Fibroblast of the conjunctiva (primary cell): ENCODE results near the gene UTP20.

Experiments used
- DNase-seq: peaks from one replicate; pipeline ENCODE4 v3.0.0-alpha.2; 2010; ENCODE audit warnings: low read depth

UTP20 gene

DNA sequence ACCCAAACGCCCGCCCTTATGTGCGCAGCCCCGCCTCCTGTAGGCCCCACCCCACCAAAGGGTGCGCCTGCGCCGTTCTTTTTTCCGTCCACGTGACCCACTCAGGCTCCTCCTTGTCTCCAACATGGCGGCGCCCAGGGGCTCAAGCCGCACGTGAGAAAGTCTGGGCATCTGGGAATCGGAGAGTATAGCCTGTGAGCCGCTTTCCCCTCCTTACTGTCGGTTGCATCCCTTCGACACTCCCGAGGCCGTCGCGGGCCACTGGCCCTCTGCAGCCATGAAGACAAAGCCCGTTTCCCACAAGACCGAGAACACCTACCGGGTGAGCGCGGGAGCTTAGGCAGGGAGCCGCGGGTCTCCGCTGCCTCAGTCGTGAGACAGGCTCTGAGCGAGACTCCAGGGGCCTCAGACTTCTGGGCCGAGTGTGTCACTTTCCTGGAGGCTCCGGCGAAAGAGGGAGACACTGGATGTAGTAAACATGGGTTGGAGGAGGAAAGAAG, at the start of gene UTP20:
TSS of gene UTP20 (plus strand) at position 100 of the 500 bp plus-strand sequence. CDS start at position 278, 178 bp downstream.
- peak; percentile 71 for DNase-seq

DNA sequence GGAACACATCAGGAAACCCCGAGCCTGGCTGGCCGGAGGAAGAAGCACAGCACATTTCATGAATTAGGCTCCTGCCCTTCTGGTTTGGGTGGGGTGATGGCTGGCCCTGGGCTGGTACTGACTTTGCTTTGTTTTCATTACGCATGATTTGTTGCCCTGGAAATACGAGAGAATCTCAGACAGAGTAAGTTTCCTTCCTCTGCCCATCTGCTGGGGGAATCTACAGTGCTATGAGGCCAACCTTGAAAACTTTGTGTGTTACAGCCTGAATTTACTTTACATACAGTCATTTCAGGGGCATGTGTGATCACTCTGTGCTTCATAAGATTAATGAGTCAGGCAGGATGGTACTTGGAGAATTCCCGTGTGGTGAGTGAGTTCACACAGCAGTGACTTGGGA, 49.4 kb upstream of the UTP20 start:
- DNase-seq: no peak

DNA sequence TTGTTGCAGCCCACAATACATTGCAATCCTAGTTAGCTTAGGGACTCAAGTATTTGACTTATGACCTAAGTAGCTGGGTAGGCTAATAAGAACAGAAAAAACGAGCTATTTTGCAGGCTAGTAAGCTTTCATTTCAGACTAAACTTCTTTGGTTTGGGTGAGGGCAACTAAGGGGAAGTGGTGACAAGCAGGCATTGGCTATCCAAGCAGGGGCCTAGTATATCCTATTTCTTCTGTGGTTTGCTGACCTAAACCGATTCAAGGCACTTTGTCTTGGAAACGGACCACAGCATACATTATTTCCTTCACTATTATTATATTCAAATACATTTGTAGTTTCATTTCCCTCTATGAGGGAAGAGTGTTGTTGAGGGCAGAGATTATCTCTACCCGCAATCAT, 48.3 kb upstream of the UTP20 start:
- DNase-seq: no peak

DNA sequence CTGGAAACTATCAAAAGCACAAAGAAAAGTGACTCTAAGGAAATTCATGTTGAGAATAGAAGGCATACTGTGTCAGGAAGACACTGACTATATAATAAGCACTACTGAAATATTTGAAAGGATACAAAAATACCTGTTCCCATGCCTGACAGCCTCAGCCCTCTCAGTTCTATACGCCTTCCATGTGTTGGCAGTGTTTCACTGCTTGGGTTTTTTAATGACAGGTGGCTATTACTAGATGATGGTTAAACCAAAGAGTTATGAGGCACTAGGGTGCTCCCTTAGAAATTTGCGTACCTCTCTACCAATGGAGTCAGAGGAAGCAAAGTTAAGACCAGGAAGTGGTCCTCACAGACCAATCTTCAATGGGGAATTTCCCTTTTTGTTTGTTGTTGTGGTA, 44.2 kb upstream of the UTP20 start:
- no peak for DNase-seq

DNA sequence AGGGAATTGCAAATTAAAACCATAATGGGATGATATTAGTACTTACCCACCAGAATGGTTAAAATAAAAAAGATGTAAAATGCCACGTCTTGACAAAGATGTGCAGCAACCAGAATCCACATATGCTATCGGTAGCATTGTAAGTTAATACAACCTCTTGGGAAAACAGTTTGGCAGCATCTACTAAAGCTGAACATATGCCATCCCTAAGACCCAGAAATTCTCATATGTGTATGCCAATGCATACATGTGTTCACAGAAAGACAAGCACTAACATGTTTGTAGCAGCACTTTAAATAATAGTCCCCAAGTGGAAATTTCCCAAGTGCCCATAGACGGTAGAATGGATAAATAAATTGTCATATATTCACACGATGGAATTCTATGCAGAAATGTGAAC, 41.6 kb upstream of the UTP20 start:
- no peak for DNase-seq

DNA sequence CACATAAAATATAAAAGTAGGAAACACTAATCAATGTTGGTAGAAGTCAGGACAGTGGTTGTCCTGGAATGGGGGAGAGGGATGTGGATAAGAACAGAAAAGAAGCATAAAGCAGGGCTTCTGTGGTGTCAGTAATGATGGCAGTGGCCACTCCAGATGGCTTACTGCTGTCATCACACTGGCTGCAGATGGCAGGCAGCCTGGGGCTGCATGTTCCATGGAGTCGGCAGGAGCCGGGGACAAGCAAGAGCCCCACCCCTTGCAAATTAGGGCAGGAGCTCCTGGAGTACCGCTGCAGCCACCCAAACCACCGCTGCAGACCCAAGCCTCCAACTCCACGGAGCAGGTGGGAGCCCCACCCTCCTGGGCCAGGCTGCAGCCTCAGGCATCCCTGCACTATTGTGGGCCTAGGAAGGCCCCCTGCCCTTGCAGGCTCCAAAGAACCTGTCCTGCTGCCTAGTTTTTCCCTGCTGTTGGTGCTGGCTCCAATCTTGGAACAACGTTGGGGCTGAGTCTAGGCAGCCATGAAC, 41.0 kb upstream of the UTP20 start:
- DNase-seq: no peak

DNA sequence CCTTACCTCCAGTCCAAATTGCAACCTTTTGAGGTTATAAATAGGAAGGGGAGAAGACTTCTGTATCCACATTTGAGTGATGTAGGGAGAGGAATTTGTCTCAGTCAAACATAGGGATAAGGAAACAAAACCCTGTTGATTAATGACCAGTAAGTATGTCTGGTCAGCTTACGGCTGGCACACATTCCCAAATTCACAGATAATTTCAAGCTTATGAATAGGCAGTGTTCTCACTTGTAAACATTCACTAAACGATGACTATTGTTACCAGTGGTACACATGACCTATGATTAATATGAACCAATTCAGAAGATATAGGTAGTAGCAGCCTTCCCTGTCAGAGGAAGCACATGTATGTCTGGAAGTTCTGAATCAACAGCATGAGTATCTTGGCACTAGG, 36.8 kb upstream of the UTP20 start:
- DNase-seq: no peak

DNA sequence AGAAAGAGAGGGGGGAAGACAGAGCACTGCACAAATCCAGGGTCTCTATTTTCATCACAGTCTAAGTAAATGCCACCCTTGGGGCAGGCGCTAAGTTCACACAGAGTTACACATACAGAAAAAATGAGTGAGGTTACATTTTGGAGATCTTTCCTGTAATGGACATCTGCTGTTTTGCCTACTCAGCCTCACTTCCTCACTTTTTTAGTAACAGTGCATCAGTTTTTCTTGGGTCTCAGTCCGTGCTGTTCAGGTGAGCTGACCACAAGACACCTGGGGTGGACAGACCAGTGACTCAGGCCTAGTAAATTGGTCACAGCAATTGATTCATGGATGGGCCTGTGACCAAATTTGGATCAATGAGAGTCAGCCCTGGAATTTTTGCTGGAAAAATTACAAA, 36.3 kb upstream of the UTP20 start:
- DNase-seq: no peak

DNA sequence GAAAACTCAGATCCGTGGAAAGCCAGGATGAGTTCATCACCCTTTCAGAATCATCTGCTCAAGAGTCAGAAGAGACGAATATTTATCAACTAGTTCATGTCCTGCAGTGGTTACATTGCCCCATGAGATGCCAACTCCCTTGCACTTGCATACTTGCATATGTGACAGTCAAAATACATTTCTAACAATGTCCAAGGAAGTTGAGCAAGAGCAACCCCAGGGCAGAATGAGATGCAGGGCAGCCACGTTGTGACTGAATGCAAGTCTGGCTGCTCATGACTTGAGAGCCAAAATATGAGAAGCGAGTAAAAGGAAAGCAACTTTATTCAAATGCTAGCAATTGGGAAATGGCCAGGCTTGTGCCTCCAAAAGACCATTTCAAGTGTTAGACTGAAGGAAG, 23.6 kb upstream of the UTP20 start:
- no peak for DNase-seq

DNA sequence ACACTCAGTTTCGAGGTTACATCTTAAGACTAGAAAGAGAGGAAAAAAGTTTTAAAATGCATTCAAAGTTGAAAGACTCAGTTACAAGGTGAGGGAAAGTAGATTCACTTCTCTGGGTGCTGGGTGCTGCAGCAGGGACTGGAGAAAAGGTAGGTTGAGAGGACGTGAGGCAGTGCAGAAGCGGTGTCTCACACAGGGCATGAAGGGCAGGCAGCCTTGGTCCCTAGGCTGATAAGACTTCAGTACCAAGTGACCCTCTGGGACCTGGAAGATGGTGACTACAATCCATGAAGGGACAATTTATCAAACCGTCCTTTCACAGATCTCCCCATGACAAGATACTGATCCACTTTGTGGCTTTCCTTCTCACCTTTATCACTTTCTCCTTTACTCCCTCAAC, 22.5 kb upstream of the UTP20 start:
- no peak for DNase-seq

DNA sequence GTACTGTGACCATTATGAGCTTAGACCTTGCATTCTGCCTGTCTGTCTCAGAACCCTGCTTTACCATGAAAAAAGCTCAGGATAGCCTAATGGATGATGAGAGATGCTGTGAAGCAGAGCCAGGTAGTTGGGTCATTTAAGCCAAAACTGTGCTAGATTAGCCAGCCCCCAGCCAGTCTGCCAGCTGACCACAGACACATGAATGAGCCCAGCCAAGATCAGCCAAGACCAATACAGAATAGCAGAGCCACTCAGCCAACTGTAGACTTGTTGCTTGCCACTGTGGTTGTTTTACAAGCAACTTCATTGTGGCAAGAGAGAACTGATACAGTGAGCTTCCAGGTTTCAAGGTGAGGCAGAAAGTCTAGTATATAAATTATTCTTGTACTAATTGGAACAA, 12.8 kb upstream of the UTP20 start:
- DNase-seq: no peak

DNA sequence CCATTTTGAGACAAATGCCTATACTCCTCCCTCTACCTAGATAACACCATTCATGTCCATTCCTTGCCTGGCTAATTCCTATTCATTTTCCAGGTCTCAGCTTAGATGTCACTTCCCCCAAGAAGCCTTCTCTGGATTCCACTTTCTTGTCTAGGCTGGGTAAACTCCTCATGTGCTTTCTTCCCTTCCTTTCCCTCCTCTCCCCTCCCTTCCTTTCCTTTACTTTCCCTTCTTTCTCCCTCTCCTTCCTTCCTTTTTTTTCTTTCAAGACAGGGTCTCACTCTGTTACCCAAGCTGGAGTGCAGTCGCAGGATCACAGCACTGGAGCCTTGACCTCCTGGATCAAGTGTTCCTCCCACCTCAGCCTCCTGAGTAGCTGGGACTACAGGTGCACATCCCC, 3.5 kb upstream of the UTP20 start:
- no peak for DNase-seq

DNA sequence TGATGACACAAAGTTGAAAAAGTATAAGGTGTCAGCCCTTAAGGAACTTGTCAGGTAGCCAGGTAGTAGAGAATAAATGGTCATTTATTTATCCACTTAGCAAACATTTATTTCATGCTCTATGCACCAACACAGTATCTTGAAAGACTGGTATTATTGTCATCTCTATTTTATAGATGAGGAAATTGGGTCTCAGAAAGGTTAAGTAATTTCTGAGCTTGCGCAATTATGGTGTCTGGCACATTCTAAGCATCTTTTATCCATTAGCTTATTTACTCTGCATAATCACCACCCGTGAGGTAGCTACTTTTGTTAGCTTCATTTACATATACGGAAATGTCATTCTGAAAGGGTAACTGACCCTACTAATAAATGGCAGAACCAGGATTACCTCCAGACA, 2.5 kb upstream of the UTP20 start:
- DNase-seq: no peak

DNA sequence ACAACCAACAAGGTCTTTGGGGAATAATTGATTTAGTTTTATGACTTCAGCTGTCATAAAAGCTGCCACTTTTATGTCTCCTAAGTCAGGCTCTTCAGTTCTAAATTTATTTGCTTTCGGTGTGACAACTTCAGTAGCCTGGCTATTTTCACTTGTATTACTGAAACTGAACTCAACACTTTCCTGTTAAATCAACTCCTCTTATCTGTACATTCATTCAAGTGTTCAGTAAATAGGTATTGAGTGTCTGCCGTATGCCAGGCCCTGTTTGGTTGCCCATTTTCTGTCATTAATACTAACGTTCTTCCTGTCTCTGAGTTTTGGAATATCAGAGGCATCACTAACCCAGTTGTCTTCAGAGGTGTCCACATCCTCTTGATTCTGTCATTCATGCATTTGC, 7.5 kb downstream of the UTP20 start:
- no peak for DNase-seq

DNA sequence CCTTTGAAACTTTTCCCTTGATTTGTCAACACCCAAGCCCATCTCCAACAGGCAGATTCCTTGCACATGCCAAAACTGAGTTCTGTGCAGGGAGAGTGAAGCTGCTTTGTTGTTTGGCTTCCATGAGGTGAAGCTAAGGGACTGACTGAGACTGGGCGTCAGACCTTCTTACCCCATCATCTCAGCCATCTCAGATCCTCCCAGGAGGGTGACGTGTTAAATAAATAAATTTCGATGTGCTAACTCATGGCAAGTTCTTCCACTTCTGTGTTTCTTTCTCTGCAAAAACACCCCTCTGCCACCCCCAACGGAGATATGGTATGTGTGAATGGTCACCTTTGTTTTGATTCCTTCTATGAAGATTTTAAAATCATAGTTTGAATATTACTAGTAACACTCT, 17.8 kb downstream of the UTP20 start:
- no peak for DNase-seq

DNA sequence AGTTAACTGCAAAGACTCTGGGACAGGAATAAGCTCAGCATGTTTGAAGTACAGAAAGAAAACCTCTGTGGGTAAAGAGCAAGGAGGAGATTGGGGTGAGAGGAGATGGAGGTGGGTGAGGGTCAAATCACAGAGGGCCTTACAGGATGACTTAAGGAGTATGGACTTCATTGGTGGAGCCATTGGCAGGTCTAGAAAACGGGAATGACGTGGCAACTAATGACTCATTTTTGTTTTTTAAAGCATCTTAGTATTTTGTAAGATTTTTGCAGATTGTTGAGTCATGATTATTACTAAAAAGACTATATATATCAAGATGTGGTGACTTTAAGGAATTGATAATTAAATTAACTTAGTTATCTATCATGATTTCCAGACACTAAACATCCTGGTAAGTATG, 18.5 kb downstream of the UTP20 start:
- peak; percentile 18 for DNase-seq

DNA sequence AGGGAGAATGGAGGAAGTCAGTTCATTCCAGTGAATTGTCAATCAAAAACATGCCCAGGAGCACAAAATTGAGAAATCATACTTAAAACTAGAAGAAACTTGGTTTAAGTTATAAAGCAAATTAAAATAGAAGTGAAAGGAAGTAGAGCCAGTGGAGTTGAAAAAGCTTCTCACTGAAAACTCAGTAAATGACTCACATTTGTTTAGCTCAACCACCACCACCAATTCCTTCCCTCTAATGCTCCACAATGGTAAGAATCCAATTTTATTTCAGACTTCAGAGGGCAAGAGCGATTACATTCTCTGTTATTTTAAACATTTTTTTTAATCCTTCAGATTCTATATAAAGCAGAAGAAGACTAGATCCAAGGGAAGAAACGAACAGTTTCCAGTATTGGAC, 19.4 kb downstream of the UTP20 start:
- no peak for DNase-seq

DNA sequence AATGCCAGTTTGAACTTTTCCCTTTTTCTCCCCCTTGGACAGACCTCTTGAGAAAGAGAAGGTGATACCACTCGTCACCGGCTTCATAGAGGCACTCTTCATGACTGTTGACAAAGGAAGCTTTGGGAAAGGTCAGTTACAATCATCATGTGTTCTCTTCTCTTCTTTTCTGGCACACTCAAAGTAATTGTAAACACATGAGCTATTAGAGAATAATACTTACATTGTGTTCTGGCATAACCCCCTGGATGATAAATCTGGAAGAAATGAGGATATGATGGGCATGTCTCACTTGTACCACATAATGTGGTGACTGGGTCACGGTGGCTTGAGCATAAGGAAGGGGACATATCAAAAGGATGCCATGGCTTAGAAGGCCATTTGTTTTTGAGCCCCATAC, 20.0 kb downstream of the UTP20 start:
- no peak for DNase-seq

DNA sequence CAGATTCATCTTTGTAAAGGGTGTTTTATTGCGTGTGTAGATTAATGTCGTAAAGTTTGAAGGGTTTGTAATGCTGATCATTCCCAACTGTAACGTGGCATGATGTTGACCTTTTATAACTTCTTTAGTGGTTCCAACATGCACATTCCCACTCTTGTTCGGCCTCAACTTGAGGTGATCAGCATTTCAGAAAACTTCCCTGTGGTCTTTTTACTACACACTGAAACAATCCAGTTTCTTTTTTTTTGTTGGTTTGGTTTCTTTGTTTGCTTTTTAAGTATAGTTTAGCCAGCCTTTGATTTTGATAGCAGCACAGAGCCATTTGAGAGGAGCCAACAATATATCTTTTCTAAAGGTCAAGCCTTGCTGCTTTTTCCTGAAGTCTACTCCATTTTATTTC, 22.8 kb downstream of the UTP20 start:
- DNase-seq: no peak

DNA sequence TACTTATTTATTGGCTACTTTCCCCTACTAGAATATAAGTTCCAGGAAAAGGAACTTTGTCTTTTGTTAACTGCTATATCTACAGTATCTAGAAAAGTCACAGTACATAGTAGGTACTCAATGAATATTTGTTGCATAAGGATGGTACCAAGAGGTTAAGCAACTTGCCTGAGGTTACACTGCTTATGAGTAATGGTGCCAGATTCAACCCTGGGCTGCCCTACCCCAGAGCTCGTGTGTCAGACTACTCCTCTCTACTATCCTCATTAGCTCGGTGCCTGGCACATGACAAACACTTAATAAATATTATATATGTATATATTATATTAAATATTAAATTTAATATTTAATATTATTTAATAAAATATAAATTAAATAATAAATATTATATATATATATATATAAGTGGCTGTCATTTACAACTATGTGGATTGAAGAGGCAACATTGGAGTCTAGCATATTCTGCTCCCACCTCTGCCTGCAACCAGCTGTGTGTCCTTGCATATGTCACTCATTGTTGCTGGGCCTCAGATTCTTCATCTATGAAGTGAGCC, 25.4 kb downstream of the UTP20 start:
- DNase-seq: no peak

DNA sequence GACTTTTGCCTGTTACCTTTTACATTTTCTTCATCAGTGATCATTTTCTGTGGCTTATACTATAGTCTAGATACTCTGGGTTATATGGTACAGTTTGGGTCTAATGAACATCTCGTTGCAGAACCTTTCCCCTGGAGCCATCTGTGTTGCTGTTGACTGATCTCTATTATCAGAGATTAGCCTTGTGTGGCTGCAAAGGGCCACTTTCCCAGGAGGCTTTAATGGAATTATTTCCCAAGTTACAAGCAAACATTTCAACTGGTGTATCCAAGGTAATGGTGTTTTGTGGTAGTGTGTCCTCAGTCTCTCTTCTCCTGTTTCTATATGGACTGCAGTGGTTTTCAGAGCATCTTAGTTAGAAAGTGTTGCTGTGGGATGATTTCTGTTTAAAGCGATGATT, 25.9 kb downstream of the UTP20 start:
- DNase-seq: no peak

DNA sequence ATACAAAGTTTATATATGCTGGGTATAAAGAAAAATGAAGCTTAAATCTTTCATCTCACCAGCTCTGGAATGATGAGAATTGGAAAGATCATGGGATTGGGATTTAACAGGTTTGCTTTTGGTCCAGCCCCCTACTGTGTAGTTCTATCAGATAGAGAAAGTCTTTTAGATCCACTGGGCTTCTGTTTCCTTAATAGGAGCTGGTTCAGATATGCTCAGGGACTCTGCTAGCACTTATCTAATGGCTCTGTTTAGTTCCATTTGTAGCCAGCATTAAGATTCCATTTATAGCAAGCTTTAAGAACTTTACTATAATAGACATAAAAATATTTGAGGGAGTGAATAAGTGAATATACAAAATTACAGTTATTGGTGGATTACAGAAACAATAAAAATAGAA, 42.6 kb downstream of the UTP20 start:
- DNase-seq: no peak

DNA sequence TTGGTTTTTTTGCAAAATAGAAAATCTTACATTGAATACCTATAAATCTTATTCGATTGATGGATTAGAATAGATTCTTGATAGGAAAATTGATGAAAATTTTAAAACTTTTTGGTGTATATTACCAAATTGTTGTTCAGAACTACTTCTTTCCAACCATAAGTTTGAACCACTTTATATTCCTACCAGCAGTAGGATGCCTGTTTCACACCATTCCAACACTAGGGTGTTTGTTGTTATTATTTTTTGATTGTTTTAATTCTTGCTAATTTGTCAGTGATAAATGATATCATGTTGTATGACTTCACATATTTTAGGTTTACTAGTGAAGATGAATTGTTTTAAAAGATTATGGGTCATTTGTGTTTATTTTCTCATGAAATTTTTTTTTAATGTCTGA, 43.4 kb downstream of the UTP20 start:
- no peak for DNase-seq

DNA sequence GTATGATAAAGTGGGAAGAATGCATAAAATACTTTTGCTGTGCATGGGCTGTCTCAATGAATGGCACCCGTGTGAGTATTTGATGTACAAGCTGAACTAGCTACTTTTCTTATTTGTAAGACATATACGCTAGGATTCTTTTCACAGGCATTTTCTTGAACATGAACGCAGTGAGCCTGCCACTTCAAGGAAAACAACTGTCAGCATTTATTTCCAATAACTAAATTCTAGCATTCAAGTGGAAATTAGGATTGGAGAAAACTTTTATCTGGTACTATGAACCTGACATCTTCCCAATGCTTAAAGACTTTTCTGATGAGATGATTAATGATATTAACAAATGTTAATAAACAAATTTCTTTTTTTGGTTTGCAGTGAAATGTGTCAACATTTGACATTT, 45.7 kb downstream of the UTP20 start:
- no peak for DNase-seq

DNA sequence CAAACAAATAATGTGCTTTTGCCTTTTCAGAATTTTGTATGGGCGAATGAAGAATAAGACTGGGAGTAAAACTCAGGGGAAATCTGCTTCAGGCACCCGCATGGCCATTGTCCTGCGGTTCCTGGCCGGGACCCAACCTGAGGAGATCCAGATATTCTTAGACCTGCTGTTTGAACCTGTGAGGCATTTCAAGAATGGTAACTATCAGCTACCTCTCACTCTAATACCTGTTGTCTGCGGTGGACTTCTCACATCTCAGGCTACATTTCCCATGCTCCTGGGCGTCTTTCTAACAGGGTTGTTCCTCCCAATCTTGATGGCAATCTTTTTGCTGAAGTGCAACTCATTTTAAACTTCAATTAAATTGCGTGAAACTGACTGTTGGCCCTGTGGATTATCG, 47.1 kb downstream of the UTP20 start:
- DNase-seq: no peak
